ENCODE data around the gene COMMD7. TPM values are rescaled to one million over a fixed set of nuclear protein-coding genes. Genes with fewer than 3 reads are reported as not detected.

Gene COMMD7
- total RNA-seq, 2 donors from 2014 or later: 21.2 to 49.2 TPM

DNA sequence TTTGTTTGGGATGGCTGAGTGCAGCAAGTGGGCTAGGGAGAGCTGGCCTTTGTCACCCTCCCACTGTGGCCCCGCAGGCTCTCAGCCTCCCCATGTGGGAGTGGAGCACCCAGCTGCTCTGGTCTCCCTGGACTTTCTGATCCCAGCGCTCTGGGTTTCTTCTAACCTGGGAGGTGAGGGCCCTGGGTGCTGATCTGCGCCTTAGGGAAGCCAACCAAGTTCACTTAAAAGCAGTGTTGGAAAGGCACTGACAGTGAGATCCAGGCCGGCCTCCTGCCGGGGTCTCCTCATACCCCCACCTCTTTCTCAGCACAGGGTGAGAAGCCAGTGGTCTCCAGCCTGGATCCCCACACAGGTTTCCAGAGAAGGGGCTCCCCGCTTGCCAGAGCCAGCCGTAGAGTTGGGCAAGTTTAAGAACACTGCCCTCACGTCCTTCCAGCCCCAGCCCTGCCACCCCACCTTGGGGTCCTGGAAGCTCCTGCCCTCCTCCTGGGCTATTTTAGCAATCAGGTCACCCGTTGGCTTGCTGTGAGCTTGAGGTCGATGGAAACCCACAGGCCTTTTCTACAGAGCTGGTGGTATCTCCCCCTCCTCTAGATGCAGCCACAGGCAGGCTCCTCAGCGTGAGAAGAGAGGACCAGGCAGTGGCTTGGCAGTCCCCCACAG lies 79.1 kb downstream of the COMMD7 start:
- no peak for DNase-seq
- peak overlapping the region; percentile 36 for H3K27ac Mint-ChIP-seq
- Histone ChIP-seq H3K27me3 (ENCODE audit: control insufficient read depth, insufficient read depth, low read length, poor library complexity, severe bottlenecking) (no peaks in the 10 kb centered on the region), H3K36me3 (ENCODE audit: control insufficient read depth, insufficient read depth, low read length) (no peaks in the 10 kb centered on the region), H3K27ac (ENCODE audit: low read depth, low read length) (peak overlapping the region; percentile 38), H3K9ac (ENCODE audit: extremely low read depth, low read length, poor library complexity, severe bottlenecking) (no peak overlapping the region), H3K9me3 (ENCODE audit: control insufficient read depth, low read length) (no peaks in the 10 kb centered on the region), H3K4me1 (ENCODE audit: control insufficient read depth, insufficient read depth, low read length) (no peaks in the 10 kb centered on the region), H3K4me3 (ENCODE audit: low read length) (no peak overlapping the region)
- peaks cover 4% of the 10 kb centered on the region for H3K9me3 Mint-ChIP-seq
- peaks cover 3% of the 10 kb centered on the region for H3K4me1 Mint-ChIP-seq
- H3K4me3 Mint-ChIP-seq: no peak overlapping the region
- TF ChIP-seq, protein P1, sequence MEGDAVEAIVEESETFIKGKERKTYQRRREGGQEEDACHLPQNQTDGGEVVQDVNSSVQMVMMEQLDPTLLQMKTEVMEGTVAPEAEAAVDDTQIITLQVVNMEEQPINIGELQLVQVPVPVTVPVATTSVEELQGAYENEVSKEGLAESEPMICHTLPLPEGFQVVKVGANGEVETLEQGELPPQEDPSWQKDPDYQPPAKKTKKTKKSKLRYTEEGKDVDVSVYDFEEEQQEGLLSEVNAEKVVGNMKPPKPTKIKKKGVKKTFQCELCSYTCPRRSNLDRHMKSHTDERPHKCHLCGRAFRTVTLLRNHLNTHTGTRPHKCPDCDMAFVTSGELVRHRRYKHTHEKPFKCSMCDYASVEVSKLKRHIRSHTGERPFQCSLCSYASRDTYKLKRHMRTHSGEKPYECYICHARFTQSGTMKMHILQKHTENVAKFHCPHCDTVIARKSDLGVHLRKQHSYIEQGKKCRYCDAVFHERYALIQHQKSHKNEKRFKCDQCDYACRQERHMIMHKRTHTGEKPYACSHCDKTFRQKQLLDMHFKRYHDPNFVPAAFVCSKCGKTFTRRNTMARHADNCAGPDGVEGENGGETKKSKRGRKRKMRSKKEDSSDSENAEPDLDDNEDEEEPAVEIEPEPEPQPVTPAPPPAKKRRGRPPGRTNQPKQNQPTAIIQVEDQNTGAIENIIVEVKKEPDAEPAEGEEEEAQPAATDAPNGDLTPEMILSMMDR (conservative IDR thresholded peaks at IDR 0.05): no peak
- H3K27me3 Mint-ChIP-seq (ENCODE audit: insufficient read depth): no peaks in the 10 kb centered on the region
- 95 to 98% methylated on average over 9 to 11 of the region's 11 CpGs for WGBS, 2 experiments (ENCODE audit: insufficient coverage in 1 of 2, insufficient read length in 1 of 2)
- H3K36me3 Mint-ChIP-seq (ENCODE audit: low read depth): no peaks in the 10 kb centered on the region

- H3K27ac ChIP-seq (ENCODE audit: low read depth, low read length): peak overlapping the region; percentile 38
- Mint-ChIP-seq H3K9me3 (peaks cover 4% of the 10 kb centered on the region), H3K4me3 (no peak overlapping the region), H3K4me1 (peaks cover 3% of the 10 kb centered on the region), H3K27me3 (ENCODE audit: insufficient read depth) (no peaks in the 10 kb centered on the region), H3K27ac (peak overlapping the region; percentile 36), H3K36me3 (ENCODE audit: low read depth) (no peaks in the 10 kb centered on the region)
- no peak overlapping the region for H3K4me3 ChIP-seq (ENCODE audit: low read length)
- TF ChIP-seq, protein P1 (conservative IDR thresholded peaks at IDR 0.05): no peak
- DNase-seq: no peak
- H3K36me3 ChIP-seq (ENCODE audit: control insufficient read depth, insufficient read depth, low read length): no peaks in the 10 kb centered on the region
- no peaks in the 10 kb centered on the region for H3K27me3 ChIP-seq (ENCODE audit: control insufficient read depth, insufficient read depth, low read length, poor library complexity, severe bottlenecking)
- H3K4me1 ChIP-seq (ENCODE audit: control insufficient read depth, insufficient read depth, low read length): no peaks in the 10 kb centered on the region
- no peaks in the 10 kb centered on the region for H3K9me3 ChIP-seq (ENCODE audit: control insufficient read depth, low read length)
- H3K9ac ChIP-seq (ENCODE audit: extremely low read depth, low read length, poor library complexity, severe bottlenecking): no peak overlapping the region
- 88 to 95% methylated on average over 4 to 5 of the region's 6 CpGs for whole genome bisulfite sequencing, 2 experiments (ENCODE audit: insufficient coverage in 1 of 2, insufficient read length in 1 of 2)
These were observed 79.8 kb downstream of the COMMD7 start for GRCh38 chr20:32663335-32664011.

GRCh38 chr20:32661820-32662528 lies 81.3 kb downstream of the COMMD7 start:
- H3K4me1 ChIP-seq (ENCODE audit: control insufficient read depth, insufficient read depth, low read length): no peaks in the 10 kb centered on the region
- DNase-seq: no peak
- H3K36me3 ChIP-seq (ENCODE audit: control insufficient read depth, insufficient read depth, low read length): no peaks in the 10 kb centered on the region
- H3K9me3 ChIP-seq (ENCODE audit: control insufficient read depth, low read length): no peaks in the 10 kb centered on the region
- no peak overlapping the region for H3K4me3 ChIP-seq (ENCODE audit: low read length)
- 92 to 94% methylated on average over 8 to 10 of the region's 10 CpGs for WGBS, 2 experiments (ENCODE audit: insufficient coverage in 1 of 2, insufficient read length in 1 of 2)
- H3K27me3 Mint-ChIP-seq (ENCODE audit: insufficient read depth): no peaks in the 10 kb centered on the region
- H3K27ac Mint-ChIP-seq: no peak overlapping the region
- peaks cover 1% of the 10 kb centered on the region for H3K4me1 Mint-ChIP-seq
- no peak overlapping the region for H3K27ac ChIP-seq (ENCODE audit: low read depth, low read length)
- TF ChIP-seq, protein P1 (conservative IDR thresholded peaks at IDR 0.05): peak; percentile 63
- no peaks in the 10 kb centered on the region for H3K36me3 Mint-ChIP-seq (ENCODE audit: low read depth)
- no peaks in the 10 kb centered on the region for H3K27me3 ChIP-seq (ENCODE audit: control insufficient read depth, insufficient read depth, low read length, poor library complexity, severe bottlenecking)
- H3K4me3 Mint-ChIP-seq: no peak overlapping the region
- H3K9me3 Mint-ChIP-seq: peaks cover 4% of the 10 kb centered on the region
- no peak overlapping the region for H3K9ac ChIP-seq (ENCODE audit: extremely low read depth, low read length, poor library complexity, severe bottlenecking)
